Hepatocyte (in vitro differentiated cells): Measurements from ENCODE around the gene FILIP1L.

Source experiments
- CTCF ChIP-seq: fragments of 200-600 bp; sonication (generic); IDR thresholded peaks from 2 replicates; pipeline ENCODE4 v1.5.1; 2016; ENCODE audit warnings: antibody characterized with exemption, mild to moderate bottlenecking; ENCODE audit not compliant: poor library complexity
- EZH2 ChIP-seq: fragments of 200-600 bp; sonication (generic); IDR thresholded peaks from 2 replicates; pipeline ENCODE4 v1.6.1; 2016; ENCODE audit warnings: antibody characterized with exemption, mild to moderate bottlenecking, borderline replicate concordance
- EZH2phosphoT487 ChIP-seq: fragments of 200-600 bp; sonication (generic); IDR thresholded peaks from one replicate; pipeline ENCODE4 v1.6.1; 2018; ENCODE audit warnings: antibody characterized with exemption, mild to moderate bottlenecking, low read depth, moderate library complexity; ENCODE audit not compliant: unreplicated experiment, severe bottlenecking

- no peak for TF ChIP-seq EZH2phosphoT487
- no peak for TF ChIP-seq CTCF
- no peak for TF ChIP-seq EZH2
Observed at GRCh38 chr3:100010087-100010417, 104.2 kb downstream of the FILIP1L start.
